Activated CD4-positive, alpha-beta memory T cell treated with anti-CD3 and anti-CD28 coated beads, Interleukin-2, amount 10 ng/mL, durations not matched to agents 7 days and 5 days (primary cell): ENCODE data around the gene PPP4R1. TPM values are rescaled to one million over a fixed set of nuclear protein-coding genes. Genes with fewer than 3 reads are reported as not detected.
"Not testable (repeated sequence)": the region's sequence is repeated elsewhere in the genome, so short reads cannot be mapped to it uniquely, and the experiment has no call there.

Experiments
- CTCF ChIA-PET: fragments of 350-600 bp; sonication (Branson Sonifier 250); formaldehyde crosslinking; loops from one replicate; lab custom pipeline; 2021; ENCODE audit warnings: antibody characterized with exemption, inconsistent platforms; lab: Charles Lee
- POLR2A ChIA-PET: fragments of 350-600 bp; sonication (Branson Sonifier 250); formaldehyde crosslinking; loops from one replicate; lab custom pipeline; 2021; ENCODE audit warnings: antibody characterized with exemption; lab: Charles Lee
- DNase-seq: peaks from one replicate; pipeline ENCODE4 v3.0.0-alpha.2; 2020
- H3K27ac Mint-ChIP-seq: one replicate; pipeline ENCODE4 v1.8.0; 2021; ENCODE audit warnings: mild to moderate bottlenecking, mixed read lengths
- H3K27me3 Mint-ChIP-seq: one replicate; pipeline ENCODE4 v1.8.0; 2021; ENCODE audit warnings: mixed read lengths
- H3K36me3 Mint-ChIP-seq: one replicate; pipeline ENCODE4 v1.8.0; 2021; ENCODE audit warnings: low read depth, mixed read lengths
- H3K4me1 Mint-ChIP-seq: one replicate; pipeline ENCODE4 v1.8.0; 2021; ENCODE audit warnings: mixed read lengths
- H3K4me3 Mint-ChIP-seq: one replicate; pipeline ENCODE4 v1.8.0; 2021; ENCODE audit warnings: mild to moderate bottlenecking, mixed read lengths
- H3K9me3 Mint-ChIP-seq: one replicate; pipeline ENCODE4 v1.8.0; 2021; ENCODE audit warnings: mixed read lengths
- total RNA-seq, 2 experiments: library from RNA; stranded (reverse); gene quantifications; one replicate each; pipeline ENCODE4 v1.2.3, GENCODE V29; 2021

The PPP4R1 gene
- total RNA-seq, 2 experiments from 2014 or later, result 54.0 to 59.7 TPM

- Mint-ChIP-seq H3K4me1 (peaks cover 54% of the 10 kb centered on the region), H3K27me3 (peaks cover 7% of the 10 kb centered on the region), H3K27ac (no peak overlapping the region), H3K36me3 (peaks cover 1% of the 10 kb centered on the region), H3K4me3 (no peak overlapping the region), H3K9me3 (no peaks in the 10 kb centered on the region)
- ChIA-PET POLR2A (interaction anchor here (1.2 kb wide), 1 partner anchor 298 kb away, joined by 4 read pairs; no protein-coding TSS in a partner anchor), CTCF (interaction anchor here (1.7 kb wide), 1 partner anchor 10 kb away, joined by 3 read pairs; no protein-coding TSS in a partner anchor)
- no peak for DNase-seq
These were observed 2.7 kb upstream of the PPP4R1 start for GRCh38 chr18:9617006-9617542.

GRCh38 chr18:9616049-9616448, 1.7 kb upstream of the PPP4R1 start:
- peak; percentile 21 for DNase-seq
- peaks cover 60% of the 10 kb centered on the region for H3K4me1 Mint-ChIP-seq
- ChIA-PET POLR2A (interaction anchor here (0.9 to 1.6 kb wide), 5 partner anchors 57 to 511 kb away, joined by 3 to 12 read pairs (median 3); partner anchors contain the start of gene VAPA), CTCF (interaction anchor here (0.5 to 2.2 kb wide), 3 partner anchors 11 to 1781 kb away, joined by 3 to 5 read pairs (median 3); no protein-coding TSS in a partner anchor)
- peaks cover 4% of the 10 kb centered on the region for H3K27me3 Mint-ChIP-seq
- H3K9me3 Mint-ChIP-seq, result no peaks in the 10 kb centered on the region
- H3K4me3 Mint-ChIP-seq, result no peak overlapping the region
- peaks cover 9% of the 10 kb centered on the region for H3K36me3 Mint-ChIP-seq
- no peak overlapping the region for H3K27ac Mint-ChIP-seq

GRCh38 chr18:9615280-9615797, 980 bp upstream of the PPP4R1 start:
- Mint-ChIP-seq H3K27ac (peak overlapping the region; percentile 80), H3K4me1 (peaks cover 62% of the 10 kb centered on the region), H3K4me3 (peak overlapping the region; percentile 78), H3K27me3 (peaks cover 3% of the 10 kb centered on the region), H3K36me3 (peaks cover 15% of the 10 kb centered on the region), H3K9me3 (no peaks in the 10 kb centered on the region)
- DNase-seq, result no peak
- CTCF ChIA-PET, result interaction anchor here (1.7 to 2.2 kb wide), 2 partner anchors 12 to 300 kb away, joined by 3 to 5 read pairs; no protein-coding TSS in a partner anchor
- POLR2A ChIA-PET, result interaction anchor here (0.8 to 1.6 kb wide), 6 partner anchors 22 to 533 kb away, joined by 3 to 12 read pairs (median 3); partner anchors contain the start of gene VAPA

GRCh38 chr18:9613550-9614400, 584 bp downstream of the PPP4R1 start:
- ChIA-PET POLR2A (no interaction called here), CTCF (interaction anchor here (2.5 kb wide), 1 partner anchor 300 kb away, joined by 8 read pairs; the partner anchor contains the start of gene VAPA)
- Mint-ChIP-seq H3K27me3 (no peaks in the 10 kb centered on the region), H3K4me3 (peak overlapping the region; percentile 93), H3K4me1 (peaks cover 60% of the 10 kb centered on the region), H3K9me3 (no peaks in the 10 kb centered on the region), H3K27ac (peak overlapping the region; percentile 81), H3K36me3 (peaks cover 20% of the 10 kb centered on the region)
- peak; percentile 51 for DNase-seq

- peak overlapping the region; percentile 93 for H3K4me3 Mint-ChIP-seq
- peaks cover 20% of the 10 kb centered on the region for H3K36me3 Mint-ChIP-seq
- DNase-seq, result no peak
- ChIA-PET CTCF (interaction anchor here (0.8 to 2.5 kb wide), 3 partner anchors 60 to 547 kb away, joined by 3 to 8 read pairs (median 5); partner anchors contain the start of gene VAPA), POLR2A (interaction anchor here (0.8 kb wide), 1 partner anchor 137 kb away, joined by 4 read pairs; no protein-coding TSS in a partner anchor)
- H3K27ac Mint-ChIP-seq, result peak overlapping the region; percentile 81
- peaks cover 65% of the 10 kb centered on the region for H3K4me1 Mint-ChIP-seq
- H3K9me3 Mint-ChIP-seq, result no peaks in the 10 kb centered on the region
- no peaks in the 10 kb centered on the region for H3K27me3 Mint-ChIP-seq
These were observed 1.4 kb downstream of the PPP4R1 start for GRCh38 chr18:9612977-9613376.

GRCh38 chr18:9612215-9612830, 2.0 kb downstream of the PPP4R1 start:
- Mint-ChIP-seq H3K4me3 (peak overlapping the region; percentile 93), H3K9me3 (no peaks in the 10 kb centered on the region), H3K36me3 (peaks cover 21% of the 10 kb centered on the region), H3K4me1 (peaks cover 64% of the 10 kb centered on the region), H3K27ac (peak overlapping the region; percentile 81), H3K27me3 (no peaks in the 10 kb centered on the region)
- ChIA-PET CTCF (interaction anchor here (0.7 to 2.5 kb wide), 4 partner anchors 49 to 547 kb away, joined by 3 to 8 read pairs (median 4); partner anchors contain the start of gene VAPA), POLR2A (interaction anchor here (0.6 to 0.9 kb wide), 4 partner anchors 8 to 301 kb away, joined by 3 to 4 read pairs (median 4); partner anchors contain the start of gene VAPA)
- peak; percentile 33 for DNase-seq

GRCh38 chr18:9609190-9609589, 5.2 kb downstream of the PPP4R1 start:
- Mint-ChIP-seq H3K27ac (no peak overlapping the region), H3K36me3 (peaks cover 27% of the 10 kb centered on the region), H3K4me1 (peaks cover 44% of the 10 kb centered on the region), H3K4me3 (no peak overlapping the region), H3K27me3 (no peaks in the 10 kb centered on the region), H3K9me3 (no peaks in the 10 kb centered on the region)
- no peak for DNase-seq
- ChIA-PET CTCF (interaction anchor here (1.0 kb wide), 1 partner anchor 63 kb away, joined by 3 read pairs; no protein-coding TSS in a partner anchor), POLR2A (interaction anchor here (1.4 kb wide), 1 partner anchor 10 kb away, joined by 4 read pairs; no protein-coding TSS in a partner anchor)

- POLR2A ChIA-PET, result interaction anchor here (1.4 kb wide), 1 partner anchor 10 kb away, joined by 4 read pairs; no protein-coding TSS in a partner anchor
- CTCF ChIA-PET, result interaction anchor here (1.0 kb wide), 1 partner anchor 64 kb away, joined by 3 read pairs; no protein-coding TSS in a partner anchor
- H3K4me3 Mint-ChIP-seq, result no peak overlapping the region
These were observed 5.6 kb downstream of the PPP4R1 start for GRCh38 chr18:9608728-9609127.

GRCh38 chr18:9608298-9608697, 6.1 kb downstream of the PPP4R1 start:
- Mint-ChIP-seq H3K4me3 (no peak overlapping the region), H3K27ac (no peak overlapping the region), H3K9me3 (no peaks in the 10 kb centered on the region), H3K27me3 (no peaks in the 10 kb centered on the region), H3K36me3 (peaks cover 27% of the 10 kb centered on the region), H3K4me1 (peaks cover 42% of the 10 kb centered on the region)
- no peak for DNase-seq
- ChIA-PET POLR2A (interaction anchor here (1.4 kb wide), 1 partner anchor 11 kb away, joined by 4 read pairs; no protein-coding TSS in a partner anchor), CTCF (no interaction called here)

More at GRCh38 chr18:9608728-9609127, 5.6 kb downstream of the PPP4R1 start:
- Mint-ChIP-seq H3K9me3 (no peaks in the 10 kb centered on the region), H3K27me3 (no peaks in the 10 kb centered on the region), H3K36me3 (peaks cover 27% of the 10 kb centered on the region), H3K4me1 (peaks cover 44% of the 10 kb centered on the region), H3K27ac (no peak overlapping the region)
- no peak for DNase-seq

GRCh38 chr18:9607111-9607510, 7.2 kb downstream of the PPP4R1 start:
- DNase-seq, H3K4me3 Mint-ChIP-seq, H3K9me3 Mint-ChIP-seq, H3K27me3 Mint-ChIP-seq, H3K27ac Mint-ChIP-seq, POLR2A ChIA-PET, CTCF ChIA-PET: not testable (repeated sequence)
- Mint-ChIP-seq H3K36me3 (peaks cover 30% of the 10 kb centered on the region), H3K4me1 (peaks cover 30% of the 10 kb centered on the region)

- CTCF ChIA-PET, result no interaction called here
- H3K27me3 Mint-ChIP-seq, result no peaks in the 10 kb centered on the region
- POLR2A ChIA-PET, result no interaction called here
These were observed 8.3 kb downstream of the PPP4R1 start for GRCh38 chr18:9606039-9606438.

GRCh38 chr18:9604348-9604747, 10.0 kb downstream of the PPP4R1 start:
- ChIA-PET CTCF (no interaction called here), POLR2A (no interaction called here)
- H3K9me3 Mint-ChIP-seq, result peaks cover 8% of the 10 kb centered on the region
- H3K36me3 Mint-ChIP-seq, result peaks cover 30% of the 10 kb centered on the region
- H3K27me3 Mint-ChIP-seq, result no peaks in the 10 kb centered on the region
- no peak overlapping the region for H3K4me3 Mint-ChIP-seq
- H3K4me1 Mint-ChIP-seq, result peaks cover 16% of the 10 kb centered on the region
- no peak overlapping the region for H3K27ac Mint-ChIP-seq
- no peak for DNase-seq

More at GRCh38 chr18:9606039-9606438, 8.3 kb downstream of the PPP4R1 start:
- DNase-seq, result no peak
- Mint-ChIP-seq H3K4me1 (peaks cover 23% of the 10 kb centered on the region), H3K4me3 (no peak overlapping the region), H3K27ac (no peak overlapping the region), H3K36me3 (peaks cover 29% of the 10 kb centered on the region), H3K9me3 (peaks cover under 1% of the 10 kb centered on the region)
